Gastrocnemius medialis (tissue), 4 donors: ENCODE results near the gene EAF1. TPM values are rescaled to one million over a fixed set of nuclear protein-coding genes. Genes with fewer than 3 reads are reported as not detected.

Experiments
- ATAC-seq, 2 donors: fragments of 150-250 bp; one replicate each; pipeline ENCODE4 v1.9.1; 2016
- DNase-seq, 2 donors: peaks; one replicate each; pipeline ENCODE4 v3.0.0-alpha.2; 2019
- H3K27ac ChIP-seq, 4 donors: fragments of 200-600 bp; sonication (generic); 1 replicate in 1 of 4; 2 replicates in 3 of 4; pipeline ENCODE4 v1.5.1; 2016 to 2018; ENCODE audit warnings: mild to moderate bottlenecking in 2 of 4, moderate library complexity in 1 of 4
- H3K27me3 ChIP-seq, 3 donors: fragments of 200-600 bp; sonication (generic) in 2 of 3; 1 replicate in 1 of 3; 2 replicates in 2 of 3; pipeline versions ENCODE4 v1.5.1 to v1.6.0; 2016 to 2019; ENCODE audit warnings: mild to moderate bottlenecking in 1 of 3, moderate library complexity in 1 of 3
- H3K36me3 ChIP-seq, 2 donors: fragments of 200-600 bp; sonication (generic) in 1 of 2; one replicate each; pipeline ENCODE4 v1.5.1; 2017 to 2018
- H3K4me1 ChIP-seq, 2 donors: fragments of 200-600 bp; sonication (generic) in 1 of 2; one replicate each; pipeline ENCODE4 v1.5.1; 2016 to 2017; ENCODE audit warnings: mild to moderate bottlenecking in 2 of 2
- H3K4me3 ChIP-seq, 4 donors: fragments of 200-600 bp; sonication (generic) in 3 of 4; 1 replicate in 1 of 4; 2 replicates in 3 of 4; pipeline ENCODE4 v1.5.1; 2016 to 2019; ENCODE audit warnings: mild to moderate bottlenecking in 2 of 4
- H3K9me3 ChIP-seq, 3 donors: fragments of 200-600 bp; sonication (generic) in 2 of 3; 1 replicate in 1 of 3; 2 replicates in 2 of 3; pipeline ENCODE4 v1.5.1; 2016 to 2019
- CTCF ChIP-seq, 5 experiments: fragments of 450-650 bp in 3 of 5; fragments of 200-600 bp in 2 of 5; sonication (generic) in 2 of 5; IDR thresholded peaks in 4 of 5; conservative IDR thresholded peaks in 1 of 5; 1 replicate in 4 of 5; 2 replicates in 1 of 5; pipeline ENCODE4 v1.5.1; 2016 to 2019; ENCODE audit warnings: antibody characterized with exemption in 5 of 5, mild to moderate bottlenecking in 3 of 5, moderate library complexity in 3 of 5
- POLR2A ChIP-seq, 2 donors: fragments of 450-650 bp; IDR thresholded peaks; one replicate each; pipeline ENCODE4 v1.6.1; 2017; ENCODE audit warnings: antibody characterized with exemption in 2 of 2, mild to moderate bottlenecking in 2 of 2, moderate library complexity in 2 of 2
- in situ Hi-C, 4 donors: fragments of 200-750 bp; cut with MboI; loops; one replicate each; pipeline versions ENCODE4 v1.15.0 to v1.8.0; 2017; ENCODE audit warnings: low sequenced_read_pairs in 4 of 4
- intact Hi-C: fragments of 100-400 bp; cut with DNase I; formaldehyde crosslinking; loops from one replicate; pipeline ENCODE4 v1.15.1; 2023; ENCODE audit warnings: low total_unique reads
- total RNA-seq, 4 donors: library from RNA; depleted of rRNA; stranded (reverse); fragments of >200 nt; gene quantifications; one replicate each; pipeline versions ENCODE4 v1.1.0 to v1.2.3, GENCODE V29; 2016

Gene EAF1
- total RNA-seq, 4 donors from 2014 or later, result 9.4 to 17.3 (median 10.5) TPM

- in situ Hi-C loops (no loop called here), intact Hi-C loops (no loop called here)
- TF ChIP-seq CTCF (IDR thresholded peaks at IDR 0.05 in 4 of 5, conservative IDR thresholded peaks at IDR 0.05 in 1 of 5) (no peak), POLR2A (IDR thresholded peaks at IDR 0.05) (no peak)
- H3K9me3 ChIP-seq, result no peaks in the 10 kb centered on the region
- peaks cover 0 to 35% of the 10 kb centered on the region in 2 donors for H3K36me3 ChIP-seq
- DNase-seq (no peak), ATAC-seq (no peak)
- no peak overlapping the region for H3K27ac ChIP-seq
- H3K4me3 ChIP-seq, result no peak overlapping the region
- peaks cover 0 to 4% of the 10 kb centered on the region in 2 donors for H3K4me1 ChIP-seq
- no peaks in the 10 kb centered on the region for H3K27me3 ChIP-seq
These were observed 24.8 kb downstream of the EAF1 start for GRCh38 chr3:15452156-15452555.

- in situ Hi-C loops, result no loop called here
- intact Hi-C loops, result no loop called here
- Histone ChIP-seq H3K4me1 (peaks cover 0 to 4% of the 10 kb centered on the region in 2 donors), H3K27me3 (no peaks in the 10 kb centered on the region), H3K36me3 (peaks cover 0 to 35% of the 10 kb centered on the region in 2 donors), H3K4me3 (no peak overlapping the region), H3K27ac (peak overlapping the region in 1 of 4 donors; percentile 49), H3K9me3 (no peaks in the 10 kb centered on the region)
- ATAC-seq, result peak in 1 of 2 donors; percentile 46
- no peak for TF ChIP-seq CTCF (IDR thresholded peaks at IDR 0.05 in 4 of 5, conservative IDR thresholded peaks at IDR 0.05 in 1 of 5)
- no peak for TF ChIP-seq POLR2A (IDR thresholded peaks at IDR 0.05)
- DNase-seq, result peak in 1 of 2 donors; percentile 31
These were observed 25.6 kb downstream of the EAF1 start for GRCh38 chr3:15452961-15453360.

- intact Hi-C loops (no loop called here), in situ Hi-C loops (no loop called here)
- Histone ChIP-seq H3K9me3 (no peaks in the 10 kb centered on the region), H3K4me1 (peaks cover 0 to 4% of the 10 kb centered on the region in 2 donors), H3K27ac (peak overlapping the region in 1 of 4 donors; percentile 49), H3K4me3 (no peak overlapping the region), H3K36me3 (peaks cover 0 to 35% of the 10 kb centered on the region in 2 donors), H3K27me3 (no peaks in the 10 kb centered on the region)
- TF ChIP-seq CTCF (IDR thresholded peaks at IDR 0.05 in 4 of 5, conservative IDR thresholded peaks at IDR 0.05 in 1 of 5), result no peak
- TF ChIP-seq POLR2A (IDR thresholded peaks at IDR 0.05), result no peak
- ATAC-seq (no peak), DNase-seq (no peak)
These were observed 26.1 kb downstream of the EAF1 start for GRCh38 chr3:15453501-15453900.

- H3K27ac ChIP-seq, result no peak overlapping the region
- no peaks in the 10 kb centered on the region for H3K9me3 ChIP-seq
- no peaks in the 10 kb centered on the region for H3K27me3 ChIP-seq
- ATAC-seq, result no peak
- peaks cover 0 to 4% of the 10 kb centered on the region in 2 donors for H3K4me1 ChIP-seq
- intact Hi-C loops, result no loop called here
- DNase-seq, result no peak
- H3K4me3 ChIP-seq, result no peak overlapping the region
- TF ChIP-seq POLR2A (IDR thresholded peaks at IDR 0.05) (no peak), CTCF (IDR thresholded peaks at IDR 0.05 in 4 of 5, conservative IDR thresholded peaks at IDR 0.05 in 1 of 5) (no peak)
- H3K36me3 ChIP-seq, result peaks cover 0 to 35% of the 10 kb centered on the region in 2 donors
- in situ Hi-C loops, result no loop called here
These were observed 26.7 kb downstream of the EAF1 start for GRCh38 chr3:15453991-15454625.
